Gastroesophageal sphincter (tissue), 3 donors: ENCODE data around the gene SCAPER.

Source experiments
- CTCF ChIP-seq, 4 experiments: fragments of 200-600 bp in 2 of 4; fragments of 450-650 bp in 2 of 4; sonication (generic) in 1 of 4; IDR thresholded peaks; one replicate each; pipeline ENCODE4 v1.5.1; 2017 to 2019; ENCODE audit warnings: antibody characterized with exemption in 4 of 4, mild to moderate bottlenecking in 2 of 4, moderate library complexity in 2 of 4
- POLR2A ChIP-seq, 2 donors: fragments of 450-650 bp; IDR thresholded peaks; one replicate each; pipeline ENCODE4 v1.6.1; 2017; ENCODE audit warnings: antibody characterized with exemption in 2 of 2, mild to moderate bottlenecking in 2 of 2, moderate library complexity in 1 of 2

- TF ChIP-seq CTCF (IDR thresholded peaks at IDR 0.05) (no peak), POLR2A (IDR thresholded peaks at IDR 0.05) (no peak)
Measured at GRCh38 chr15:76860201-76860600, 44.9 kb downstream of the SCAPER start.
